GM23338 (cell line): ENCODE results near the gene PLXNB2. TPM values are rescaled to one million over a fixed set of nuclear protein-coding genes. Genes with fewer than 3 reads are reported as not detected.

Experiments
- ATAC-seq: fragments of 200-7000 bp; cut with Tn5 transposase; 3 replicates; pipeline ENCODE4 v1.9.1; 2020
- DNase-seq: peaks from one replicate; pipeline ENCODE4 v3.0.0-alpha.2; 2015; ENCODE audit warnings: low spot score
- H2AFZ ChIP-seq: fragments of 200-600 bp; sonication (generic); 2 replicates; pipeline ENCODE4 v1.8.0; 2016; ENCODE audit warnings: antibody characterized with exemption, mild to moderate bottlenecking, moderate library complexity
- H3F3A ChIP-seq: fragments of 200-600 bp; sonication (generic); replicated peaks from 2 replicates; pipeline ENCODE4 v1.8.0; 2017; ENCODE audit warnings: antibody characterized with exemption, mixed run types, low read depth
- H3K27ac ChIP-seq: fragments of 200-600 bp; sonication (generic); 2 replicates; pipeline ENCODE4 v1.6.1; 2016; ENCODE audit warnings: low read depth
- H3K27me3 ChIP-seq: fragments of 200-600 bp; sonication (generic); 2 replicates; pipeline ENCODE4 v1.8.0; 2016; ENCODE audit warnings: mild to moderate bottlenecking, mixed run types, moderate library complexity; ENCODE audit not compliant: insufficient read depth
- H3K36me3 ChIP-seq: fragments of 200-600 bp; sonication (generic); 2 replicates; pipeline ENCODE4 v1.8.0; 2016; ENCODE audit warnings: mild to moderate bottlenecking; ENCODE audit not compliant: insufficient read depth
- H3K4me1 ChIP-seq: fragments of 200-600 bp; sonication (generic); 2 replicates; pipeline ENCODE4 v1.8.0; 2016; ENCODE audit warnings: mild to moderate bottlenecking, moderate library complexity; ENCODE audit not compliant: insufficient read depth
- H3K4me2 ChIP-seq: fragments of 200-600 bp; sonication (generic); 2 replicates; pipeline ENCODE4 v1.7.1; 2017; ENCODE audit warnings: mixed run types
- H3K4me3 ChIP-seq: fragments of 200-600 bp; sonication (generic); 2 replicates; pipeline ENCODE4 v1.6.1; 2016; ENCODE audit warnings: mixed run types
- H3K79me2 ChIP-seq: fragments of 200-600 bp; sonication (generic); replicated peaks from 2 replicates; pipeline ENCODE4 v1.8.0; 2017; ENCODE audit warnings: mild to moderate bottlenecking; ENCODE audit not compliant: insufficient read depth
- H3K9me2 ChIP-seq: fragments of 200-600 bp; sonication (generic); 2 replicates; pipeline ENCODE4 v1.8.0; 2017; ENCODE audit not compliant: insufficient read depth
- H4K20me1 ChIP-seq: fragments of 200-600 bp; sonication (generic); replicated peaks from 2 replicates; pipeline ENCODE4 v1.8.0; 2017; ENCODE audit warnings: mild to moderate bottlenecking; ENCODE audit not compliant: insufficient read depth
- H3K27ac Mint-ChIP-seq: 2 replicates; pipeline ENCODE4 v1.8.0; 2020; ENCODE audit warnings: inconsistent platforms, mild to moderate bottlenecking, moderate library complexity, mixed read lengths
- H3K27me3 Mint-ChIP-seq: 3 replicates; pipeline ENCODE4 v1.8.0; 2022; ENCODE audit warnings: low read depth, mild to moderate bottlenecking, moderate library complexity, mixed read lengths, inconsistent platforms; ENCODE audit not compliant: insufficient read depth, poor library complexity
- H3K36me3 Mint-ChIP-seq: 3 replicates; pipeline ENCODE4 v1.8.0; 2021; ENCODE audit warnings: low read depth, mild to moderate bottlenecking, inconsistent platforms, moderate library complexity, mixed read lengths
- H3K4me1 Mint-ChIP-seq: 3 replicates; pipeline ENCODE4 v1.8.0; 2020; ENCODE audit warnings: mild to moderate bottlenecking, inconsistent platforms, mixed read lengths
- H3K4me3 Mint-ChIP-seq: 3 replicates; pipeline ENCODE4 v1.8.0; 2021; ENCODE audit warnings: moderate library complexity, mild to moderate bottlenecking, inconsistent platforms, mixed read lengths
- H3K9me3 Mint-ChIP-seq: 3 replicates; pipeline ENCODE4 v1.8.0; 2020; ENCODE audit warnings: moderate library complexity, mild to moderate bottlenecking, inconsistent platforms, mixed read lengths
- CREB1 ChIP-seq: fragments of 250-450 bp; sonication (Bioruptor Pico); IDR thresholded peaks from 2 replicates; pipeline ENCODE4 v1.5.0; 2020; ENCODE audit warnings: low read depth, mild to moderate bottlenecking, moderate library complexity
- EZH2 ChIP-seq: fragments of 200-600 bp; sonication (generic); IDR thresholded peaks from one replicate; pipeline ENCODE4 v1.8.0; 2017; ENCODE audit warnings: antibody characterized with exemption, mild to moderate bottlenecking, low read depth; ENCODE audit not compliant: unreplicated experiment
- EZH2phosphoT487 ChIP-seq: fragments of 200-600 bp; sonication (generic); IDR thresholded peaks from one replicate; pipeline ENCODE4 v1.8.1; 2018; ENCODE audit warnings: antibody characterized with exemption; ENCODE audit not compliant: unreplicated experiment
- JUNB ChIP-seq: IDR thresholded peaks from one replicate; pipeline ENCODE4 v1.6.1; 2016; ENCODE audit warnings: antibody characterized with exemption; ENCODE audit not compliant: unreplicated experiment
- NANOG ChIP-seq: IDR thresholded peaks from 2 replicates; pipeline ENCODE4 v1.6.1; 2016; ENCODE audit warnings: antibody characterized with exemption, borderline replicate concordance
- POLR2AphosphoS5 ChIP-seq: IDR thresholded peaks from 2 replicates; pipeline ENCODE4 v1.6.1; 2016; ENCODE audit warnings: antibody characterized with exemption, low read depth
- STAT1 ChIP-seq: IDR thresholded peaks from one replicate; pipeline ENCODE4 v1.6.1; 2016; ENCODE audit warnings: antibody characterized with exemption; ENCODE audit not compliant: unreplicated experiment
- ZNF114 ChIP-seq: fragments of 250-450 bp; sonication (Bioruptor Pico); IDR thresholded peaks from 2 replicates; pipeline ENCODE4 v1.5.0; 2020; ENCODE audit warnings: mild to moderate bottlenecking, moderate library complexity
- ZNF331 ChIP-seq: fragments of 250-450 bp; sonication (Bioruptor Pico); IDR thresholded peaks from 2 replicates; pipeline ENCODE4 v1.5.0; 2020; ENCODE audit warnings: low read depth, mild to moderate bottlenecking, moderate library complexity
- polyA plus RNA-seq: library from polyadenylated mRNA; unstranded; fragments of >200 nt; fragmentation: Nextera tagmentation; extraction: Ambion mirVana; gene quantifications from 2 replicates; pipeline ENCODE4 v1.2.1, GENCODE V29; 2016
- total RNA-seq: library from RNA; depleted of rRNA; stranded (reverse); fragments of >200 nt; shearing (Covaris generic); gene quantifications from 2 replicates; pipeline ENCODE4 v1.2.3, GENCODE V29; 2014
- TF ChIP-seq, protein P1 (sequence below): IDR thresholded peaks from 2 replicates; pipeline ENCODE4 v1.6.1; 2016; ENCODE audit warnings: antibody characterized with exemption
- TF ChIP-seq, protein P2 (sequence below): fragments of 250-450 bp; sonication (Bioruptor Pico); IDR thresholded peaks from 2 replicates; pipeline ENCODE4 v1.5.0; 2020; ENCODE audit warnings: mild to moderate bottlenecking, moderate library complexity
- TF ChIP-seq, protein P3 (sequence below), 2 experiments: fragments of 200-600 bp in 1 of 2; sonication (generic) in 1 of 2; conservative IDR thresholded peaks; 2 replicates each; pipeline versions ENCODE4 v1.5.1 to v1.6.1; 2016 to 2017; ENCODE audit warnings: antibody characterized with exemption in 2 of 2, low read depth in 2 of 2, mild to moderate bottlenecking in 2 of 2, moderate library complexity in 1 of 2
- TF ChIP-seq, protein P4 (sequence below): IDR thresholded peaks from one replicate; pipeline ENCODE4 v1.6.1; 2018; ENCODE audit warnings: antibody characterized with exemption; ENCODE audit not compliant: unreplicated experiment

The PLXNB2 gene
- total and polyA plus RNA-seq, 2 experiments from 2014 or later: 29.1 to 66.3 TPM

DNA sequence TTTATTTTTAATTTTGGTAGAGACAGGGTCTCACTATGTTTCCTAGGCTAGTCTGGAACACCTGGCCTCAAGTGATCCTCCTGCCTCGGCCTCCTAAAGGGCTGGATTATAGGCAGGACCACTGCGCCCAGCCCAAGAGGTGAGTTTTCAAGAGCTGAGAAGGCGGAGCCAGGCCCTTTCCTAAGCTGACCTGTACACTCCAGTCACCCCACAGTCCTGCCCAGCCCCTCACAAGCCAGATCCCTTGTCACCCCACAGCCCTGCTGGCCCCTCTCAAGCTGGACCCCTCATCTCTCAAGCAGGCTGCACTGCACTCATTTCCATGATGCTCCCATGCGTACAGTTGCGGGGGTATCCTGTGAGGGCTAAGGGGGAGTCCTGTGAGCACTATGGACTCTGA, 16.5 kb upstream of the PLXNB2 start:
- Mint-ChIP-seq H3K4me1 (peaks cover 6% of the 10 kb centered on the region; the same call in 2 of the 3 replicates), H3K36me3 (no peaks in the 10 kb centered on the region; the same call in 2 of the 3 replicates), H3K4me3 (no peak overlapping the region), H3K9me3 (0 out of 3 replicates have a peak, but pooled peaks cover 3% of the 10 kb centered on the region), H3K27ac (no peak overlapping the region), H3K27me3 (peaks cover 23% of the 10 kb centered on the region)
- Histone ChIP-seq H3K4me2 (no peak overlapping the region), H3K36me3 (no peaks in the 10 kb centered on the region), H3K27ac (no peak overlapping the region), H3K79me2 (no peaks in the 10 kb centered on the region), H3K27me3 (peaks cover 19% of the 10 kb centered on the region), H3K4me1 (no peaks in the 10 kb centered on the region; the same call in 1 of the 2 replicates), H3K9me2 (no peaks in the 10 kb centered on the region), H3F3A (no peaks in the 10 kb centered on the region), H2AFZ (no peak overlapping the region), H4K20me1 (no peaks in the 10 kb centered on the region), H3K4me3 (no peak overlapping the region)
- no peak for ATAC-seq
- TF ChIP-seq NANOG: no peak
- no peak for TF ChIP-seq EZH2phosphoT487
- no peak for TF ChIP-seq ZNF331 (CRISPR knock-in tag)
- no peak for TF ChIP-seq JUNB
- TF ChIP-seq, protein P1, sequence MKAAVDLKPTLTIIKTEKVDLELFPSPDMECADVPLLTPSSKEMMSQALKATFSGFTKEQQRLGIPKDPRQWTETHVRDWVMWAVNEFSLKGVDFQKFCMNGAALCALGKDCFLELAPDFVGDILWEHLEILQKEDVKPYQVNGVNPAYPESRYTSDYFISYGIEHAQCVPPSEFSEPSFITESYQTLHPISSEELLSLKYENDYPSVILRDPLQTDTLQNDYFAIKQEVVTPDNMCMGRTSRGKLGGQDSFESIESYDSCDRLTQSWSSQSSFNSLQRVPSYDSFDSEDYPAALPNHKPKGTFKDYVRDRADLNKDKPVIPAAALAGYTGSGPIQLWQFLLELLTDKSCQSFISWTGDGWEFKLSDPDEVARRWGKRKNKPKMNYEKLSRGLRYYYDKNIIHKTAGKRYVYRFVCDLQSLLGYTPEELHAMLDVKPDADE: no peak
- TF ChIP-seq CREB1 (CRISPR knock-in tag): no peak
- TF ChIP-seq, protein P2, sequence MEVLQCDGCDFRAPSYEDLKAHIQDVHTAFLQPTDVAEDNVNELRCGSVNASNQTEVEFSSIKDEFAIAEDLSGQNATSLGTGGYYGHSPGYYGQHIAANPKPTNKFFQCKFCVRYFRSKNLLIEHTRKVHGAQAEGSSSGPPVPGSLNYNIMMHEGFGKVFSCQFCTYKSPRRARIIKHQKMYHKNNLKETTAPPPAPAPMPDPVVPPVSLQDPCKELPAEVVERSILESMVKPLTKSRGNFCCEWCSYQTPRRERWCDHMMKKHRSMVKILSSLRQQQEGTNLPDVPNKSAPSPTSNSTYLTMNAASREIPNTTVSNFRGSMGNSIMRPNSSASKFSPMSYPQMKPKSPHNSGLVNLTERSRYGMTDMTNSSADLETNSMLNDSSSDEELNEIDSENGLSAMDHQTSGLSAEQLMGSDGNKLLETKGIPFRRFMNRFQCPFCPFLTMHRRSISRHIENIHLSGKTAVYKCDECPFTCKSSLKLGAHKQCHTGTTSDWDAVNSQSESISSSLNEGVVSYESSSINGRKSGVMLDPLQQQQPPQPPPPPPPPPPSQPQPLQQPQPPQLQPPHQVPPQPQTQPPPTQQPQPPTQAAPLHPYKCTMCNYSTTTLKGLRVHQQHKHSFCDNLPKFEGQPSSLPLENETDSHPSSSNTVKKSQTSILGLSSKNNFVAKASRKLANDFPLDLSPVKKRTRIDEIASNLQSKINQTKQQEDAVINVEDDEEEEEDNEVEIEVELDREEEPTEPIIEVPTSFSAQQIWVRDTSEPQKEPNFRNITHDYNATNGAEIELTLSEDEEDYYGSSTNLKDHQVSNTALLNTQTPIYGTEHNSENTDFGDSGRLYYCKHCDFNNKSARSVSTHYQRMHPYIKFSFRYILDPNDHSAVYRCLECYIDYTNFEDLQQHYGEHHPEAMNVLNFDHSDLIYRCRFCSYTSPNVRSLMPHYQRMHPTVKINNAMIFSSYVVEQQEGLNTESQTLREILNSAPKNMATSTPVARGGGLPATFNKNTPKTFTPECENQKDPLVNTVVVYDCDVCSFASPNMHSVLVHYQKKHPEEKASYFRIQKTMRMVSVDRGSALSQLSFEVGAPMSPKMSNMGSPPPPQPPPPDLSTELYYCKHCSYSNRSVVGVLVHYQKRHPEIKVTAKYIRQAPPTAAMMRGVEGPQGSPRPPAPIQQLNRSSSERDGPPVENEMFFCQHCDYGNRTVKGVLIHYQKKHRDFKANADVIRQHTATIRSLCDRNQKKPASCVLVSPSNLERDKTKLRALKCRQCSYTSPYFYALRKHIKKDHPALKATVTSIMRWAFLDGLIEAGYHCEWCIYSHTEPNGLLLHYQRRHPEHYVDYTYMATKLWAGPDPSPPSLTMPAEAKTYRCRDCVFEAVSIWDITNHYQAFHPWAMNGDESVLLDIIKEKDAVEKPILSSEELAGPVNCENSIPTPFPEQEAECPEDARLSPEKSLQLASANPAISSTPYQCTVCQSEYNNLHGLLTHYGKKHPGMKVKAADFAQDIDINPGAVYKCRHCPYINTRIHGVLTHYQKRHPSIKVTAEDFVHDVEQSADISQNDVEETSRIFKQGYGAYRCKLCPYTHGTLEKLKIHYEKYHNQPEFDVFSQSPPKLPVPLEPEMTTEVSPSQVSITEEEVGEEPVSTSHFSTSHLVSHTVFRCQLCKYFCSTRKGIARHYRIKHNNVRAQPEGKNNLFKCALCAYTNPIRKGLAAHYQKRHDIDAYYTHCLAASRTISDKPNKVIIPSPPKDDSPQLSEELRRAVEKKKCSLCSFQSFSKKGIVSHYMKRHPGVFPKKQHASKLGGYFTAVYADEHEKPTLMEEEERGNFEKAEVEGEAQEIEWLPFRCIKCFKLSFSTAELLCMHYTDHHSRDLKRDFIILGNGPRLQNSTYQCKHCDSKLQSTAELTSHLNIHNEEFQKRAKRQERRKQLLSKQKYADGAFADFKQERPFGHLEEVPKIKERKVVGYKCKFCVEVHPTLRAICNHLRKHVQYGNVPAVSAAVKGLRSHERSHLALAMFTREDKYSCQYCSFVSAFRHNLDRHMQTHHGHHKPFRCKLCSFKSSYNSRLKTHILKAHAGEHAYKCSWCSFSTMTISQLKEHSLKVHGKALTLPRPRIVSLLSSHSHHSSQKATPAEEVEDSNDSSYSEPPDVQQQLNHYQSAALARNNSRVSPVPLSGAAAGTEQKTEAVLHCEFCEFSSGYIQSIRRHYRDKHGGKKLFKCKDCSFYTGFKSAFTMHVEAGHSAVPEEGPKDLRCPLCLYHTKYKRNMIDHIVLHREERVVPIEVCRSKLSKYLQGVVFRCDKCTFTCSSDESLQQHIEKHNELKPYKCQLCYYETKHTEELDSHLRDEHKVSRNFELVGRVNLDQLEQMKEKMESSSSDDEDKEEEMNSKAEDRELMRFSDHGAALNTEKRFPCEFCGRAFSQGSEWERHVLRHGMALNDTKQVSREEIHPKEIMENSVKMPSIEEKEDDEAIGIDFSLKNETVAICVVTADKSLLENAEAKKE: no peak
- no peak for TF ChIP-seq EZH2
- TF ChIP-seq STAT1: no peak
- TF ChIP-seq, protein P3, sequence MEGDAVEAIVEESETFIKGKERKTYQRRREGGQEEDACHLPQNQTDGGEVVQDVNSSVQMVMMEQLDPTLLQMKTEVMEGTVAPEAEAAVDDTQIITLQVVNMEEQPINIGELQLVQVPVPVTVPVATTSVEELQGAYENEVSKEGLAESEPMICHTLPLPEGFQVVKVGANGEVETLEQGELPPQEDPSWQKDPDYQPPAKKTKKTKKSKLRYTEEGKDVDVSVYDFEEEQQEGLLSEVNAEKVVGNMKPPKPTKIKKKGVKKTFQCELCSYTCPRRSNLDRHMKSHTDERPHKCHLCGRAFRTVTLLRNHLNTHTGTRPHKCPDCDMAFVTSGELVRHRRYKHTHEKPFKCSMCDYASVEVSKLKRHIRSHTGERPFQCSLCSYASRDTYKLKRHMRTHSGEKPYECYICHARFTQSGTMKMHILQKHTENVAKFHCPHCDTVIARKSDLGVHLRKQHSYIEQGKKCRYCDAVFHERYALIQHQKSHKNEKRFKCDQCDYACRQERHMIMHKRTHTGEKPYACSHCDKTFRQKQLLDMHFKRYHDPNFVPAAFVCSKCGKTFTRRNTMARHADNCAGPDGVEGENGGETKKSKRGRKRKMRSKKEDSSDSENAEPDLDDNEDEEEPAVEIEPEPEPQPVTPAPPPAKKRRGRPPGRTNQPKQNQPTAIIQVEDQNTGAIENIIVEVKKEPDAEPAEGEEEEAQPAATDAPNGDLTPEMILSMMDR (conservative IDR thresholded peaks at IDR 0.05; ENCODE audit: low read depth in 2 of 2): no peak
- TF ChIP-seq, protein P4, sequence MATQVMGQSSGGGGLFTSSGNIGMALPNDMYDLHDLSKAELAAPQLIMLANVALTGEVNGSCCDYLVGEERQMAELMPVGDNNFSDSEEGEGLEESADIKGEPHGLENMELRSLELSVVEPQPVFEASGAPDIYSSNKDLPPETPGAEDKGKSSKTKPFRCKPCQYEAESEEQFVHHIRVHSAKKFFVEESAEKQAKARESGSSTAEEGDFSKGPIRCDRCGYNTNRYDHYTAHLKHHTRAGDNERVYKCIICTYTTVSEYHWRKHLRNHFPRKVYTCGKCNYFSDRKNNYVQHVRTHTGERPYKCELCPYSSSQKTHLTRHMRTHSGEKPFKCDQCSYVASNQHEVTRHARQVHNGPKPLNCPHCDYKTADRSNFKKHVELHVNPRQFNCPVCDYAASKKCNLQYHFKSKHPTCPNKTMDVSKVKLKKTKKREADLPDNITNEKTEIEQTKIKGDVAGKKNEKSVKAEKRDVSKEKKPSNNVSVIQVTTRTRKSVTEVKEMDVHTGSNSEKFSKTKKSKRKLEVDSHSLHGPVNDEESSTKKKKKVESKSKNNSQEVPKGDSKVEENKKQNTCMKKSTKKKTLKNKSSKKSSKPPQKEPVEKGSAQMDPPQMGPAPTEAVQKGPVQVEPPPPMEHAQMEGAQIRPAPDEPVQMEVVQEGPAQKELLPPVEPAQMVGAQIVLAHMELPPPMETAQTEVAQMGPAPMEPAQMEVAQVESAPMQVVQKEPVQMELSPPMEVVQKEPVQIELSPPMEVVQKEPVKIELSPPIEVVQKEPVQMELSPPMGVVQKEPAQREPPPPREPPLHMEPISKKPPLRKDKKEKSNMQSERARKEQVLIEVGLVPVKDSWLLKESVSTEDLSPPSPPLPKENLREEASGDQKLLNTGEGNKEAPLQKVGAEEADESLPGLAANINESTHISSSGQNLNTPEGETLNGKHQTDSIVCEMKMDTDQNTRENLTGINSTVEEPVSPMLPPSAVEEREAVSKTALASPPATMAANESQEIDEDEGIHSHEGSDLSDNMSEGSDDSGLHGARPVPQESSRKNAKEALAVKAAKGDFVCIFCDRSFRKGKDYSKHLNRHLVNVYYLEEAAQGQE: no peak
- TF ChIP-seq POLR2AphosphoS5: no peak
- TF ChIP-seq ZNF114 (CRISPR knock-in tag): no peak
- DNase-seq: no peak
